Measurements from ENCODE around the gene RCOR3. TPM values are rescaled to one million over a fixed set of nuclear protein-coding genes. Genes with fewer than 3 reads are reported as not detected.
"Not testable (repeated sequence)": the region's sequence is repeated elsewhere in the genome, so short reads cannot be mapped to it uniquely, and the experiment has no call there.

The RCOR3 gene
- total RNA-seq, 6 donors from 2014 or later = 27.2 to 97.4 (median 46.5) TPM

GRCh38 chr1:211261229-211261628, 2.1 kb downstream of the RCOR3 start:
- DNase-seq = no peak
- H3K27ac ChIP-seq = peak overlapping the region in 2 of 4 donors; percentile 99 to 100
- 31 to 60% methylated on average over 2 of the region's 2 CpGs for WGBS, 2 donors
- H3K9me3 ChIP-seq = no peaks in the 10 kb centered on the region
- peak overlapping the region; percentile 78 to 96 (median 88) for H3K4me3 ChIP-seq
- H3K36me3 ChIP-seq = peaks cover 0 to 8% (median 3%) of the 10 kb centered on the region in 4 donors
- no peak for ATAC-seq (ENCODE audit: low FRiP score in 2 of 2)
- no peaks in the 10 kb centered on the region for H3K27me3 ChIP-seq
- TF ChIP-seq POLR2AphosphoS5 (IDR thresholded peaks at IDR 0.05) (no peak), POLR2A (IDR thresholded peaks at IDR 0.05) (no peak)
- TF ChIP-seq, protein P1, sequence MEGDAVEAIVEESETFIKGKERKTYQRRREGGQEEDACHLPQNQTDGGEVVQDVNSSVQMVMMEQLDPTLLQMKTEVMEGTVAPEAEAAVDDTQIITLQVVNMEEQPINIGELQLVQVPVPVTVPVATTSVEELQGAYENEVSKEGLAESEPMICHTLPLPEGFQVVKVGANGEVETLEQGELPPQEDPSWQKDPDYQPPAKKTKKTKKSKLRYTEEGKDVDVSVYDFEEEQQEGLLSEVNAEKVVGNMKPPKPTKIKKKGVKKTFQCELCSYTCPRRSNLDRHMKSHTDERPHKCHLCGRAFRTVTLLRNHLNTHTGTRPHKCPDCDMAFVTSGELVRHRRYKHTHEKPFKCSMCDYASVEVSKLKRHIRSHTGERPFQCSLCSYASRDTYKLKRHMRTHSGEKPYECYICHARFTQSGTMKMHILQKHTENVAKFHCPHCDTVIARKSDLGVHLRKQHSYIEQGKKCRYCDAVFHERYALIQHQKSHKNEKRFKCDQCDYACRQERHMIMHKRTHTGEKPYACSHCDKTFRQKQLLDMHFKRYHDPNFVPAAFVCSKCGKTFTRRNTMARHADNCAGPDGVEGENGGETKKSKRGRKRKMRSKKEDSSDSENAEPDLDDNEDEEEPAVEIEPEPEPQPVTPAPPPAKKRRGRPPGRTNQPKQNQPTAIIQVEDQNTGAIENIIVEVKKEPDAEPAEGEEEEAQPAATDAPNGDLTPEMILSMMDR (IDR thresholded peaks at IDR 0.05) = no peak
- H3K4me1 ChIP-seq = peaks cover 11 to 20% (median 16%) of the 10 kb centered on the region in 4 donors

- H3K27ac ChIP-seq; ATAC-seq (ENCODE audit: low FRiP score in 2 of 2); DNase-seq; H3K4me3 ChIP-seq; H3K9me3 ChIP-seq; H3K27me3 ChIP-seq; H3K4me1 ChIP-seq: not testable (repeated sequence)
- 87 to 97% methylated on average over 1 to 2 of the region's 5 CpGs for WGBS, 2 donors
- H3K36me3 ChIP-seq = peaks cover 0 to 20% (median 7%) of the 10 kb centered on the region in 4 donors
Measured at GRCh38 chr1:211263022-211263421, 3.9 kb downstream of the RCOR3 start.

- WGBS, 2 donors = 94% methylated on average over 7 of the region's 7 CpGs
- DNase-seq (no peak), ATAC-seq (ENCODE audit: low FRiP score in 2 of 2) (no peak)
- H3K36me3 ChIP-seq = peaks cover 6 to 48% (median 14%) of the 10 kb centered on the region in 4 donors
- TF ChIP-seq EP300 (IDR thresholded peaks at IDR 0.05) (no peak), POLR2A (IDR thresholded peaks at IDR 0.05) (no peak), POLR2AphosphoS5 (IDR thresholded peaks at IDR 0.05) (no peak)
- TF ChIP-seq, protein P1 (IDR thresholded peaks at IDR 0.05) = no peak
- no peaks in the 10 kb centered on the region for H3K9me3 ChIP-seq
- H3K4me3 ChIP-seq = no peak overlapping the region
- H3K27ac ChIP-seq = no peak overlapping the region
- no peaks in the 10 kb centered on the region for H3K27me3 ChIP-seq
- H3K4me1 ChIP-seq = no peaks in the 10 kb centered on the region
Measured at GRCh38 chr1:211267204-211267857, 8.2 kb downstream of the RCOR3 start.

- Histone ChIP-seq H3K4me1 (peaks cover 0 to 9% (median 4%) of the 10 kb centered on the region in 4 donors), H3K27me3 (no peaks in the 10 kb centered on the region), H3K27ac (no peak overlapping the region), H3K4me3 (no peak overlapping the region), H3K36me3 (peaks cover 14 to 95% (median 29%) of the 10 kb centered on the region in 4 donors), H3K9me3 (no peaks in the 10 kb centered on the region)
- 0 to 35% methylated on average over 1 of the region's 1 CpG for WGBS, 2 donors
- DNase-seq (no peak), ATAC-seq (ENCODE audit: low FRiP score in 2 of 2) (no peak)
- TF ChIP-seq, protein P1 (IDR thresholded peaks at IDR 0.05) = no peak
- TF ChIP-seq POLR2AphosphoS5 (IDR thresholded peaks at IDR 0.05) (no peak), EP300 (IDR thresholded peaks at IDR 0.05) (no peak), POLR2A (IDR thresholded peaks at IDR 0.05) (no peak)
Measured at GRCh38 chr1:211279340-211279739, 20.2 kb downstream of the RCOR3 start.

GRCh38 chr1:211280910-211281309, 21.7 kb downstream of the RCOR3 start:
- ATAC-seq (ENCODE audit: low FRiP score in 2 of 2) = no peak
- DNase-seq = no peak
- no peak for TF ChIP-seq EP300 (IDR thresholded peaks at IDR 0.05)
- TF ChIP-seq POLR2AphosphoS5 (IDR thresholded peaks at IDR 0.05) = no peak
- Histone ChIP-seq H3K4me1 (peaks cover 0 to under 1% (median 0%) of the 10 kb centered on the region in 4 donors), H3K27ac (no peak overlapping the region), H3K9me3 (no peaks in the 10 kb centered on the region), H3K27me3 (no peaks in the 10 kb centered on the region), H3K36me3 (peaks cover 10 to 83% (median 29%) of the 10 kb centered on the region in 4 donors), H3K4me3 (no peak overlapping the region)
- WGBS, 2 donors = 92 to 97% methylated on average over 4 of the region's 4 CpGs

All from upper lobe of left lung (tissue), 6 donors.